ENCODE measurements around the gene CDH22.

The CDH22 gene

GRCh38 chr20:46350201-46350985, 42.1 kb upstream of the CDH22 start:
- Histone ChIP-seq H4K8ac (ENCODE audit: low read depth, low read length) (no peak overlapping the region), H2BK120ac (ENCODE audit: low read depth, low read length) (no peak overlapping the region), H3K4me2 (ENCODE audit: low read length) (no peak overlapping the region), H3K4me3 (ENCODE audit: low read length) (no peak overlapping the region), H3K56ac (ENCODE audit: low read length) (peak overlapping the region; percentile 73), H3K27me3 (ENCODE audit: insufficient read depth, low read length, poor library complexity) (no peaks in the 10 kb centered on the region), H4K5ac (ENCODE audit: low read length) (no peak overlapping the region), H2BK5ac (ENCODE audit: low read length) (peak overlapping the region; percentile 59), H3K79me1 (ENCODE audit: low read length) (no peaks in the 10 kb centered on the region), H3K36me3 (ENCODE audit: control insufficient read depth, insufficient read depth, low read length) (no peaks in the 10 kb centered on the region), H3K23ac (ENCODE audit: low read length) (no peak overlapping the region), H3K27ac (ENCODE audit: low read depth, low read length) (peak overlapping the region; percentile 75), H2AK5ac (ENCODE audit: low read length) (peak overlapping the region; percentile 93), H3K9ac (ENCODE audit: low read length) (peak overlapping the region; percentile 26), H3K18ac (ENCODE audit: low read length) (no peak overlapping the region), H2BK15ac (replicated peaks; ENCODE audit: low read depth) (no peak overlapping the region), H3K79me2 (ENCODE audit: control insufficient read depth, insufficient read depth, low read length) (no peaks in the 10 kb centered on the region), H3K4me1 (ENCODE audit: control insufficient read depth, low read depth, low read length) (peaks cover 7% of the 10 kb centered on the region), H3K4ac (ENCODE audit: low read depth, low read length) (no peak overlapping the region)
- DNase-seq, result peak; percentile 92
- no CpG with 5 or more reads among the region's 13 CpGs for WGBS (ENCODE audit: extremely low coverage, insufficient coverage, low lambda C conversion rate)

- Histone ChIP-seq H3K79me1 (ENCODE audit: low read length) (no peaks in the 10 kb centered on the region), H3K27me3 (ENCODE audit: insufficient read depth, low read length, poor library complexity) (no peaks in the 10 kb centered on the region), H2AK5ac (ENCODE audit: low read length) (peak overlapping the region; percentile 93), H3K23ac (ENCODE audit: low read length) (no peak overlapping the region), H3K4me1 (ENCODE audit: control insufficient read depth, low read depth, low read length) (peaks cover 7% of the 10 kb centered on the region), H4K5ac (ENCODE audit: low read length) (no peak overlapping the region), H3K36me3 (ENCODE audit: control insufficient read depth, insufficient read depth, low read length) (no peaks in the 10 kb centered on the region), H3K4me3 (ENCODE audit: low read length) (no peak overlapping the region), H3K4me2 (ENCODE audit: low read length) (no peak overlapping the region), H2BK120ac (ENCODE audit: low read depth, low read length) (no peak overlapping the region), H3K4ac (ENCODE audit: low read depth, low read length) (no peak overlapping the region), H2BK15ac (replicated peaks; ENCODE audit: low read depth) (no peak overlapping the region), H4K8ac (ENCODE audit: low read depth, low read length) (no peak overlapping the region), H3K79me2 (ENCODE audit: control insufficient read depth, insufficient read depth, low read length) (no peaks in the 10 kb centered on the region), H3K9ac (ENCODE audit: low read length) (peak overlapping the region; percentile 2), H3K56ac (ENCODE audit: low read length) (peak overlapping the region; percentile 73), H3K18ac (ENCODE audit: low read length) (no peak overlapping the region), H2BK5ac (ENCODE audit: low read length) (no peak overlapping the region), H3K27ac (ENCODE audit: low read depth, low read length) (peak overlapping the region; percentile 53)
- WGBS (ENCODE audit: extremely low coverage, insufficient coverage, low lambda C conversion rate), result no CpG with 5 or more reads among the region's 4 CpGs
- no peak for DNase-seq
These were observed 41.4 kb upstream of the CDH22 start for GRCh38 chr20:46349742-46350056.

GRCh38 chr20:46349035-46349741, 40.9 kb upstream of the CDH22 start:
- no peak overlapping the region for H2BK5ac ChIP-seq (ENCODE audit: low read length)
- WGBS (ENCODE audit: extremely low coverage, insufficient coverage, low lambda C conversion rate), result no CpG with 5 or more reads among the region's 12 CpGs

GRCh38 chr20:46347841-46348803, 39.8 kb upstream of the CDH22 start:
- H3K27ac ChIP-seq (ENCODE audit: low read depth, low read length), result no peak overlapping the region
- no peak overlapping the region for H3K23ac ChIP-seq (ENCODE audit: low read length)
- no peaks in the 10 kb centered on the region for H3K27me3 ChIP-seq (ENCODE audit: insufficient read depth, low read length, poor library complexity)
- no peaks in the 10 kb centered on the region for H3K79me2 ChIP-seq (ENCODE audit: control insufficient read depth, insufficient read depth, low read length)
- no peaks in the 10 kb centered on the region for H3K36me3 ChIP-seq (ENCODE audit: control insufficient read depth, insufficient read depth, low read length)
- H3K4me2 ChIP-seq (ENCODE audit: low read length), result peak overlapping the region; percentile 39
- H2BK120ac ChIP-seq (ENCODE audit: low read depth, low read length), result no peak overlapping the region
- no peak overlapping the region for H2BK5ac ChIP-seq (ENCODE audit: low read length)
- H3K4me3 ChIP-seq (ENCODE audit: low read length), result no peak overlapping the region
- H2AK5ac ChIP-seq (ENCODE audit: low read length), result no peak overlapping the region
- no peak overlapping the region for H4K5ac ChIP-seq (ENCODE audit: low read length)
- no peak overlapping the region for H3K18ac ChIP-seq (ENCODE audit: low read length)
- H3K4me1 ChIP-seq (ENCODE audit: control insufficient read depth, low read depth, low read length), result peaks cover 7% of the 10 kb centered on the region
- no peak overlapping the region for H2BK15ac ChIP-seq (replicated peaks; ENCODE audit: low read depth)
- H3K9ac ChIP-seq (ENCODE audit: low read length), result peak overlapping the region; percentile 26
- no peaks in the 10 kb centered on the region for H3K79me1 ChIP-seq (ENCODE audit: low read length)
- DNase-seq, result peak; percentile 94
- H3K4ac ChIP-seq (ENCODE audit: low read depth, low read length), result no peak overlapping the region
- peak overlapping the region; percentile 32 for H3K56ac ChIP-seq (ENCODE audit: low read length)
- no peak overlapping the region for H4K8ac ChIP-seq (ENCODE audit: low read depth, low read length)
- WGBS (ENCODE audit: extremely low coverage, insufficient coverage, low lambda C conversion rate), result no CpG with 5 or more reads among the region's 25 CpGs

More at GRCh38 chr20:46349035-46349741, 40.9 kb upstream of the CDH22 start:
- Histone ChIP-seq H2AK5ac (ENCODE audit: low read length) (no peak overlapping the region), H3K4me2 (ENCODE audit: low read length) (no peak overlapping the region), H3K79me2 (ENCODE audit: control insufficient read depth, insufficient read depth, low read length) (no peaks in the 10 kb centered on the region), H3K27ac (ENCODE audit: low read depth, low read length) (no peak overlapping the region), H3K4me3 (ENCODE audit: low read length) (no peak overlapping the region), H3K23ac (ENCODE audit: low read length) (no peak overlapping the region), H3K56ac (ENCODE audit: low read length) (no peak overlapping the region), H4K8ac (ENCODE audit: low read depth, low read length) (no peak overlapping the region), H3K79me1 (ENCODE audit: low read length) (no peaks in the 10 kb centered on the region), H3K9ac (ENCODE audit: low read length) (no peak overlapping the region), H3K18ac (ENCODE audit: low read length) (no peak overlapping the region), H4K5ac (ENCODE audit: low read length) (no peak overlapping the region), H2BK15ac (replicated peaks; ENCODE audit: low read depth) (no peak overlapping the region), H3K27me3 (ENCODE audit: insufficient read depth, low read length, poor library complexity) (no peaks in the 10 kb centered on the region), H3K36me3 (ENCODE audit: control insufficient read depth, insufficient read depth, low read length) (no peaks in the 10 kb centered on the region), H3K4me1 (ENCODE audit: control insufficient read depth, low read depth, low read length) (peaks cover 7% of the 10 kb centered on the region), H3K4ac (ENCODE audit: low read depth, low read length) (no peak overlapping the region), H2BK120ac (ENCODE audit: low read depth, low read length) (no peak overlapping the region)
- DNase-seq, result peak; percentile 73

GRCh38 chr20:46346770-46347169, 38.5 kb upstream of the CDH22 start:
- Histone ChIP-seq H3K27me3 (ENCODE audit: insufficient read depth, low read length, poor library complexity) (no peaks in the 10 kb centered on the region), H2AK5ac (ENCODE audit: low read length) (no peak overlapping the region), H2BK120ac (ENCODE audit: low read depth, low read length) (no peak overlapping the region), H2BK5ac (ENCODE audit: low read length) (no peak overlapping the region), H3K4me2 (ENCODE audit: low read length) (no peak overlapping the region), H3K79me2 (ENCODE audit: control insufficient read depth, insufficient read depth, low read length) (no peaks in the 10 kb centered on the region), H3K56ac (ENCODE audit: low read length) (no peak overlapping the region), H4K5ac (ENCODE audit: low read length) (no peak overlapping the region), H3K9ac (ENCODE audit: low read length) (no peak overlapping the region), H4K8ac (ENCODE audit: low read depth, low read length) (no peak overlapping the region), H3K36me3 (ENCODE audit: control insufficient read depth, insufficient read depth, low read length) (no peaks in the 10 kb centered on the region), H3K4ac (ENCODE audit: low read depth, low read length) (no peak overlapping the region), H3K4me3 (ENCODE audit: low read length) (no peak overlapping the region), H3K27ac (ENCODE audit: low read depth, low read length) (no peak overlapping the region), H3K18ac (ENCODE audit: low read length) (no peak overlapping the region), H3K79me1 (ENCODE audit: low read length) (no peaks in the 10 kb centered on the region), H3K4me1 (ENCODE audit: control insufficient read depth, low read depth, low read length) (peaks cover 7% of the 10 kb centered on the region), H2BK15ac (replicated peaks; ENCODE audit: low read depth) (no peak overlapping the region), H3K23ac (ENCODE audit: low read length) (no peak overlapping the region)
- no CpG with 5 or more reads among the region's 8 CpGs for WGBS (ENCODE audit: extremely low coverage, insufficient coverage, low lambda C conversion rate)
- DNase-seq, result no peak
